Germinal center (tissue), 1 donor: ENCODE results near the gene CTDP1.
"Not testable (repeated sequence)": the region's sequence is repeated elsewhere in the genome, so short reads cannot be mapped to it uniquely, and the experiment has no call there.

ENCODE experiments used
- DNase-seq: peaks from one replicate; pipeline ENCODE4 v3.0.0; 2012; ENCODE audit warnings: mixed read lengths, low spot score

Gene CTDP1

DNA sequence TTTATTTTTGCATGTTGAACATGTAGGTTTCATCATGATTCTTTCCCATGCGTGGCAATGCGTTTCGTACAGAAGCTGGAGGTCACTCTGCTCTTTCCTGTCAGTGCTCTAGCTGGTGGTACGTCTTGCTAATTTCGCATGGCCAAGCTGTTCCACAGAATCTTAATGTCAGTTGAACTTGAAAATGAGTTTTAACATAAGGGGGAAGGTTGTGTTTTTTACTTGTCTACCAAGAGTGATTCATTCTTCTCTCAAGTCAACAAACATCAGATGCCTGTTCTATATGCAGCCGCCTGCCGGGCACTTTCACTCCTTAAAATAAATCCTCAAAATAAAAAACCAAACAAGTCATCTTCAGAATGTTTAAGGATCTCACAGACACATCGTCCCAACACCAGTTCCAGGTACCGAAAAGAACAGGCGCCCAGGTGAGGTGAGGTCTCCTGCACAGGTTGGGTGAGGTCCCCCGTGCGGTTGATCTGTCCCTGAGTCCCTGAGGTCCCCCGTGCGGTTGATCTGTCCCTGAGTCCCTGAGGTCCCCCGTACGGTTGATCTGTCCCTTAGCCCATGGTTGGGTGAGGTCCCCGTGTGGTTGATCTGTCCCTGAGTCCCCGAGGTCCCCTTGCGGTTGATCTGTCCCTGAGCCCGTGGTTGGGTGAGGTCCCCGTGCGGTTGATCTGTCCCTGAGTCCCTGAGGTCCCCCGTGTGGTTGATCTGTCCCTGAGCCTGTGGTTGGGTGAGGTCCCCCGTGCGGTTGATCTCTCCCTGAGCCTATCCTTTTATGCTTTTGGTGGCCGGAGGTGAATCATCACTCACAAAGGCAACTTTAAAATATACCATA is 61.1 kb downstream of the CTDP1 start:
- no peak for DNase-seq

GRCh38 chr18:79741362-79741700 is 61.7 kb downstream of the CTDP1 start:
- DNase-seq: no peak

DNA sequence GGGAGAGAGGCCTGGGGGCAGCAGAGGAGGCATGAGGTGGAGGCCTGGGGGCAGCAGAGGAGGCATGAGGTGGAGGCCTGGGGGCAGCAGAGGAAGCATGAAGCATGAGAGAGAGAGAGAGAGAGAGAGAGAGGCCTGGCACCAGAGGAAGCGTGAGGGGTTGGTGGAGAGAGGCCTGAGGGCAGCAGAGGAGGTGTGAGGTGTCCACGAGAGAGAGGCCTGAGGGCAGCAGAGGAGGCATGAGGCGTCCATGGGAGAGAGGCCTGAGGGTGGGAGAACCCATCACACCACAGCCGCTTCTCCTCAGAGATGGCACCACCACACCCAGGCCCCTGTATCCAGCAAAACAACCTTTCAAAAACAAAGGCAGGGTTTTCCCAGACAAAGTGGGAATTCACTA is 62.5 kb downstream of the CTDP1 start:
- no peak for DNase-seq

DNA sequence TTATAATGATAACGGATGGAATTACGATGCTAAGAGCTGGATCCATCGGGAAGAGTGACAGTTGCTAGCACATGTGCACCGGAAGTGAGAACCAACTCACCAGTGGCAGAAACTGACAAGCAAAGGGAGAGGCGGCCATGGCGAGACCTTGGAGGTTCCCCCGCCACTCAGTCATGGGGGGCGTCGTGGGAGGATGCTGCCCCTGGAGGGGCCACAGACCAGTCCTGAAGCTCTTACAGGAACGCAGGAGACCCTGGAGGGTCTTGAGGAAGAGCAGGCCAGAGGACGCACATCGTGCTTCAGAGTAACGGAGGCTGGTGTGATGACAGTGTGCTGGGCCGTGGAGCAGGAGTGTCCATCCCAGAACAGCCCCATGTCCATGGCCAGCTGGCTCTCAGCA is 65.0 kb downstream of the CTDP1 start:
- DNase-seq: no peak

DNA sequence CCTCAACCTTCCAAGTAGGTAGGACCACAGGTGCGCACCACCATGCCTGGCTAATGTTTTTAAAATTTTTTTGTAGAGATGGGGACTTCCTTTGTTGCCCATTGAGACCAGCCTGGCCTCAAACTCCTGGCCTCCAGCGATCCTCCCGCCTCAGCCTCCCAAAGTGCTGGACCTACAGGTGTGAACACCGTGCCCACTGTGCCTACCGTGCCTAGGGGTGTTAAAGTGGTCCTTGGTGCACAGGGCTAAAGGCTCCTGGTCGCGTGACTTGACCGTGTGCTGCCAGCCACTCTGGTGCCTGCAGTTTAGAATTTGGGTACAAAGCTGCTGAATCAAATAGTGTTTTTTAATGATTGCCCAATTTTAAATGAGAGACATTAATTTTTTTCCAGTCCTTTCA is 67.1 kb downstream of the CTDP1 start:
- no peak for DNase-seq

DNA sequence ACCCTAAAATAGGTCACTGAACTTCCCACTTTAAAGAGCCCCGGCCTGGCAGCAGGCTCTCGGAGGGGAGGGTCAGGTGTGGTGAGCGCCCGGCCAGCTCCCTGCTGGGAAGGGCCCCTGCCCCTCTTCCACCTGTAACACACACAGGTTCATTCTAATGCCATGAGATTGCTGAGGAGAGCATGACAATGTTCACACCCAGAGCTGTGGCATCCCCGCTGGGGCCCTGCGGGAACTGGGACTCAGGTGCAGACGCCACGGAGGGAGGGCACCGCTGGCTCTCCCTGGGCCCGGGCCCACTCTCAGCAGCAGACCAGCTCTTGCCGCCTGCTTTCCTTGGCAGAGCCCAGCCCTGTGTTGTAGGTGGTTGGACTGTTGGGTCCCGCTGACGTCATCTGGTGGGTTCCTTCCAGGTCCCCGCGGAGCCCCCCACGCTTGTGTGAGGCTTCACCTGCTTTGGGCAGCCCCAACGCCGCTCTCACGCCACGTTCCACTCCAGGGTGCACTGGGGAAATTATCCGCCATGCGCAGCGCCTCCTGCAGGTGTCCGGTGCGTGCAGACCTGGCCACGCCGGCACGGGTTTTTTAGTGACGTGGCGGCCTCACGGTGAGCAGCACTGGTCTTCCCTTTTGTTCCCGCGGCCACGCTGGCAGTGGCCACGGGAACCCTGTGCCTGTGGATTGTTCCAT is 67.7 kb downstream of the CTDP1 start:
- DNase-seq: no peak

DNA sequence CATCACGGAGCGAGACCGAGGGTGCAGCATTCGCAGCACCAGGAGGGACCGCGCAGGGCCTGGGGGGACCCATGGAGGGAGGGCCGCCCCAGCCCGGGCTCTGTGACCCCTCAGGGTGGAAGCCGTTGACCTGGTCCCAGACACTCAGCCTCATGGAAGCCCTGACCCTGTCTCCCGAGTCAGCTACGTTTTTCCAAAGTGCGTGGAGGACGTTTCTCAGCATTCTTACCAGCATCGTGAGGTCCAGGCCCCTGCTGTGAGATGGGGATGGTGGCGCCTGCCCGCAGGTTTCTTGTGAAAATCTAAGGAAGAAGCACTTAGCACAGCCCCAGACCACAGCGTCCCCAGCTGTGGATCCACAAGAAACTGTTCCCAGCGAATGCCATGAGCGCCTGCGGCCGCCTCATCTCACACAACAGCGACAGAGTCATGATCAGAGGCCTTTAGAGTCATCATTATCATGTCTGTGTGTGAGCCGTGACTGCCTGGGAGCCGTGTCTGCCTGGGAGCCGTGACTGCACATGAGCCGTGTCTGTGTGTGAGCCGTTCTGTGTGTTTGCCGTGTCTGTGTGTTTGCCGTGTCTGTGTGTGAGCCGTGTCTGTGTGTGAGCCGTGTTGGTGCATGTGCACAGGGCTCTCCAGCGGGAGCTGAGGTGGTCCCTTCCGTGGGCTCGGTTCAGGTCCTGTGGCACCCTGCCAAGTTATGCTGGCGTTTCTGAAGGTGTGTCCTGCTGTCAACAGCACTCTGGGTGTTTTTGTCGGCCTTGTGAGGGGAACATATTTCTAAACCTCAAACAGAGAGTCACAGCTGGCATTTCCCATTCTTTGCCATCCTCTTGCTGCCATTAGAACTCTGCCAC is 68.9 kb downstream of the CTDP1 start:
- no peak for DNase-seq

GRCh38 chr18:79749251-79750191 is 69.9 kb downstream of the CTDP1 start:
- no peak for DNase-seq

DNA sequence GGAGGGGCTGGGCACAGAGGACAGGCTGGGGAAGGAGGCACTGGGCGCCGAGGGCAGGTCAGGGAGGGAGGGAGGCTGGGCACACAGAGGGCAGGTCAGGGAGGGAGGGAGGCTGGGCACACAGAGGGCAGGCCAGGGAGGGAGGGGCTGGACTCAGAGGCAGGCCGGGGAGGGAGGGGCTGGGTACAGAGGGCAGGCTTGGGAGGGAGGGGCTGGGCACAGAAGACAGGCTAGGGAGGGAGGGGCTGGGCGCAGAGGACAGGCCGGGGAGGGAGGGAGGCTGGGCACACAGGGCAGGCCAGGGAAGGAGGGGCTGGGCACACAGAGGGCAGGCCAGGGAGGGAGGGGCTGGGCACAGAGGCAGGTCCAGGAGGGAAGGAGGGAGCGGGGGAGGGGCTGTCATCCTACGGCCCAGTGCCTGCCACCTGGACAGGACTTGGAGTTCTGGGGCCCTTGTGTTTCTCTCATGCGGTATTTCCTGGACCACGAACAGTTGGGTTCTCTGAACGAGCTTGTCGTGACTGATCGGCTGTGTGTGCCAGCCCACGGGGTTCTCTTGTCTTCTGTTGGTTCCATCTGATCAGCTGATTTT is 71.5 kb downstream of the CTDP1 start:
- DNase-seq: no peak

- not testable (repeated sequence) for DNase-seq
These were observed 72.4 kb downstream of the CTDP1 start for GRCh38 chr18:79751918-79752578.

DNA sequence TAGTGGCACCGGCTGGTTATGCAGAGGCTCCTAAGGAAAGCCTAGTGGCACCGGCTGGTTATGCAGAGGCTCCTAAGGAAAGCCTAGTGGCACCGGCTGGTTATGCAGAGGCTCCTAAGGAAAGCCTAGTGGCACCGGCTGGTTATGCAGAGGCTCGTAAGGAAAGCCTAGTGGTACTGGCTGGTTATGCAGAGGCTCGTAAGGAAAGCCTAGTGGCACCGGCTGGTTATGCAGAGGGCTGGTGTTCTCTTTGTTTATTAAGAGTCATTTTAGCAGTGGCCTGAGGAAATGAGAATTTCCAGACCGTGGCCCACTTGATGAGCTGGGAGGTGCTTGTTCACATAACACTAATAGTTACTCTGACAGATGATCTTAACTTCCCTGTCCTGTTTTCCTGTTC is 73.3 kb downstream of the CTDP1 start:
- DNase-seq: not testable (repeated sequence)

DNA sequence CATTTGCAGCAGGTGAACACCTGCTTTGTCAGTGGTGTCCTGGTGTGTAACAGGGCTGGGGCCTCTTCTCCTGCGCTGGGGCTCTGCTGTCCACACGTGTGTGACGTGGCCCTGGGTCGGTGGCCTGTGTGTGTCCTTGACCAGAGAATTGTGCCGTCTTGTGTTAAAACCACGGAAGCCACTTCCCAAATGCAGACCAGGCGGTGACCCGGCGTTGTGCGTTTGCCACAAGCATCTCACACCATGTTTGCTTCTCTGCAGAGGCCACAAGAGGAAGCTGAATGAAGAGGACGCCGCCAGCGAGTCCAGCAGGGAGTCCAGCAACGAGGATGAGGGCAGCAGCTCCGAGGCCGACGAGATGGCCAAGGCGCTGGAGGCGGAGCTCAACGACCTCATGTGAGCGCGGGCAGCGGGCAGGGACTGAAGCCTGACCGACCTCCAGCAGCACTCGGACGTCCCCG is 73.8 kb downstream of the CTDP1 start:
- no peak for DNase-seq

DNA sequence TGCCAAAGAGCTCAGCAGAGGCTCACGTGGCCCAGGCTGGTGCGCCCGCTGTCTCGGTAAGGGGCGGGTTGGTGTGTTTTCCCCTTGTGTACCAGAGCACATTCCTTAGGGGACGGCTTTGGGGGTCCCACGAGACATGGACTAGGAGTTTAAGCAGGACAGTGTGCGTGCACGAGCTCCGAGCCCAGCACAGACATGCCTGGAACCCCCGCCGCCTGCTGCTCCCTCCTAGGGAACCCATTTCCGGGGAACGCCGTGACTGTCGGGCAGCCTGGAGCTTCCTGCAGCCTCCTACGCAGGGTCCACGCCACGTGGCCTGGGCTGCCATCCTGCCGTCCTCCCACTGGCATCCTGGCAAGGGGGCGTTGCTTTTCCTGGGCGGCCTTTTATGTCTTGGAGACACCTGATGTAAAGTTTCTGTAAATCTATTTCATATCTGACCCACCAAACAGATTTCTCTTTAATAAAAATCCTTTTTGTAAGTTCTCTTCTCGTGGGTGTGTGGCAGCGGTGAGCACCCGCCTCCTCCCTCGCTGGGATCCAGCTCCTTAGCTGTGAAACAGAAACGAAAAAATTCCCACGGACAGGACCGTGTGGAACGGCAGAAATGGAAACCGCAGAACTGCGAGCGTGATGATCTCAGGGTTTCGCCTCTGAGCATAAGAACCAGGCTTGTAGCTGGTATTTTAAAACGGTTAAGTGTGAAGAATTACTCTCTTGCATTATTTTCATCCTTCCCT is 74.6 kb downstream of the CTDP1 start:
- no peak for DNase-seq

- no peak for DNase-seq
These were observed 75.3 kb downstream of the CTDP1 start for GRCh38 chr18:79754831-79755351.

DNA sequence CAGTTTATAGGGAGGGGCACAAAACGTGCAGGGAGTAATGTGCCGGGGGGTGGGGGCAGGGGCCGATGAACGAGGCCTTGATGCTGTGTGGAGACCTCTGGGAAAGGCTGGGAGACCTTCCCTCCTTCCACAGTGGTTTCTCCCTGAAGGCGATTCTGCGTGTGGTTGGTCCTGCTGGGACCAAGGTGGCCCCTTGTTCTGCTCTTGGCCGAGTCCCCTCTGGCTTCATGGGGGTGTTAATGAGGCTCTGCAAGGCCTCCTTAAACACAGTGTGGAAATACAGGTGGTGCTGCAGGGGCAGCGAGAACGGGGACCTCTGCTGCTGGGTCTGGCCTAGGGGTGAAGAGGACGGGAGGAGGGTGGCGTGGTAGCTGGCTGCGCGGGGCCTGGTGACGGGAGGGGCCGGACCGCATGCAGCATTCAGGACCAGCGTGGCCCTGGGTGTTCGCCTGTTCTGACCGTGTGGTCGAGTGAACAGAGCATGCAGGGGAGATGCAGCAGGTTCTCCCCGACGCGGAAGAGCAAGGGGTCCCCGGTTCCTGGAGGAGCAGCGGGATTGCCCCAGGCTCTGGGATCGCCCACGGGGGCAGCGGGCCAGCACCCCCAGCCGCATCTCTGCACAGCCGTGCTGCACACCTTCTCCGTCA is 76.0 kb downstream of the CTDP1 start:
- no peak for DNase-seq

DNA sequence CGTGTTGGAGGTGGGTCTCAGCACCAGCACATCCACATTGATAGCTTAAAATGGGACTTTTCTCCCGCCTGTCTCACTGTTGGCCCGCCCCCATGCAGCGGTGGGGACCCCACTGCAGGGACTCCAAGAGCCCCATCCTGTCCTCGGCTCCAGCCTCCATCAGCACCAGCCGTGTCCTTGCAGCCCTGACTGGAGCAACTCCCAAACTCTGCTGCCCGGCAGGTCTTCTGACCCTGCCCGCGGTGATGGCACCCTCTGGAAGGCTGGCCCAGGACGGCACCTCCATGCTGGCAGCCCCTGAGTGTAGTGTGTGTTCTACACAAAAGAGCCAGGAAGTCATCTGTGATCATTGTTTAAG is 76.5 kb downstream of the CTDP1 start:
- no peak for DNase-seq

- DNase-seq: no peak
These were observed 77.2 kb downstream of the CTDP1 start for GRCh38 chr18:79756826-79757225.

DNA sequence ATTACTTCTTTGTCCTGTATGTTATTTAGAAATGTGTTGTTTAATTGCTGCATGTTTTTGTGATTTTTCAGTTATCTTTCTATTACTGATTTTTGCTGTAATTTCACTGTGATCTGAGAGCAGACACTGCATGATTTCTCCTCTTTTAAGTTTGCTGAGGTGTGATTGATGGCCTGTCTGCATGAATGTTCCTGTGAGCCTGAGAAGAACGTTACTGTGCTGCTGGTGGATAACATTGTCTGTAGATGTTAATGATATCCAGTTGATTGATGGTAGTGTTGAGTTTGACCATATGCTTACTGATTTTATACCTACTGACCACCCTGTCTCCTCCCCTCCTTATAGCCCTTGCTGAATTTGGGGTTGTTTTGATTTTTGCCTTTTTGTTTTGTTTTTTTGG is 80.7 kb downstream of the CTDP1 start:
- DNase-seq: no peak

DNA sequence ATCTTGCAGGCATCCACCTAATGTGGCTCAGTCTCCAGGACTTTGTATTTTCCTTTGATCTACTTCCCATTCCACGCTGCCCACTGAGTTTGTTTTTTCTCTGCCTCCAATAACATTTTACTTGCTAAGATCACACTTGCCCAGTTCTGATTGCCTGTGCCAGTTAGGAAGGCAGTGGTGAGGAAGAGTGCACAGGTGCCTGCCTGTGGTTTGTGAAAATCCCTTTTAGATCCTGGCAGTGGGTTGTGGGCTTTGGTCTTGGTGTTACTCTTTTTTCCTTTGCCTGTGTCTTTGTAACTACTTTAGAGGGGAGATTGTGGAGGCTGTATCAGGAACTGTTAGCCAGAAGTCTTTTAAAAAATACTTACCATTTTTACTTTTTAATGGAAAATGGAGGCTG is 81.3 kb downstream of the CTDP1 start:
- DNase-seq: no peak
